Mucosa of rectum (tissue), 2 donors: Measurements from ENCODE around the gene KCNK3.

Experiments used
- H3K27ac ChIP-seq, 2 donors: one replicate each; pipeline ENCODE4 v1.7.0; 2013; ENCODE audit warnings: inconsistent platforms in 2 of 2, low read depth in 2 of 2, low read length in 2 of 2
- H3K27me3 ChIP-seq, 2 donors: one replicate each; pipeline ENCODE4 v1.7.0; 2013; ENCODE audit warnings: low read length in 2 of 2; ENCODE audit not compliant: control insufficient read depth in 2 of 2, insufficient read depth in 2 of 2
- H3K36me3 ChIP-seq, 2 donors: one replicate each; pipeline ENCODE4 v1.7.0; 2013; ENCODE audit warnings: low read length in 2 of 2; ENCODE audit not compliant: control insufficient read depth in 2 of 2, insufficient read depth in 2 of 2
- H3K4me1 ChIP-seq, 2 donors: one replicate each; pipeline ENCODE4 v1.7.0; 2013; ENCODE audit warnings: low read length in 2 of 2, mild to moderate bottlenecking in 1 of 2; ENCODE audit not compliant: control insufficient read depth in 2 of 2, insufficient read depth in 2 of 2
- H3K4me3 ChIP-seq, 2 donors: one replicate each; pipeline ENCODE4 v1.7.0; 2013; ENCODE audit warnings: low read length in 2 of 2
- H3K9ac ChIP-seq, 2 donors: one replicate each; pipeline ENCODE4 v1.7.0; 2013; ENCODE audit warnings: low read length in 2 of 2, low read depth in 1 of 2, mild to moderate bottlenecking in 1 of 2
- H3K9me3 ChIP-seq, 2 donors: one replicate each; pipeline ENCODE4 v1.7.0; 2013; ENCODE audit warnings: low read length in 2 of 2; ENCODE audit not compliant: control insufficient read depth in 2 of 2
- donor health status: healthy.
- donor health status: Normal muscosa, but diverticular disease.

KCNK3 gene

DNA sequence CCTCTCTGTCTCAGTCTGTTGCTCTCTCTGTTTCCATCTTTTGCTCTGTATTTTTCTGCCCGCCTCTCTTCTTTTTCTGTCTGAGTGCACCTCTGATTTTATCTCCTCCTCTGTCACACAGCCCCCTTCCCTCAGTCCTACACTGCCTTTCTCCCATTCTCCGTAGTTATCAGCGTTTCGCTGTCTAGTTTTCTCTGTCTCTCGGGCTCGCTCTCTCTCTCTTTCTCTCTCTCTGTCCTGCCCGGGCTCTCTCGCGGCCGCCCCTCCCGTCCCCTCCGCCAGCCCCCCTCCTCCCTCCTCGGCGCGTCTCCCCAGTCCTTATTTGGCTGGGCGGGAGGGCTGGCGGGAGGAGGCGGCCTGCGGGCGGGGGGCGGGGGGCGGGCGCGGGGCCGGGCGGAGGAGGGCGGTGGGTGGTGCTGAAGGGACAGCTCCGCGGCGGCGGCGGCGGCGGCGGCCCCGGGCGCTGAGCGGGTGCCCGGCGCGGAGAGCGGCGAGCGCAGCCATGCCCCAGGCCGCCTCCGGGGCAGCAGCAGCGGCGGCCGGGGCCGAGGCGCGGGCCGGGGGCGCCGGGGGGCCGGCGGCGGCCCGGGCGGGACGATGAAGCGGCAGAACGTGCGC is at the start of gene KCNK3:
KCNK3 (plus strand) TSS at position 444 of the 618 bp plus-strand sequence; CDS start at position 598, 154 bp downstream.
- H3K9me3 ChIP-seq = no peaks in the 10 kb centered on the region

DNA sequence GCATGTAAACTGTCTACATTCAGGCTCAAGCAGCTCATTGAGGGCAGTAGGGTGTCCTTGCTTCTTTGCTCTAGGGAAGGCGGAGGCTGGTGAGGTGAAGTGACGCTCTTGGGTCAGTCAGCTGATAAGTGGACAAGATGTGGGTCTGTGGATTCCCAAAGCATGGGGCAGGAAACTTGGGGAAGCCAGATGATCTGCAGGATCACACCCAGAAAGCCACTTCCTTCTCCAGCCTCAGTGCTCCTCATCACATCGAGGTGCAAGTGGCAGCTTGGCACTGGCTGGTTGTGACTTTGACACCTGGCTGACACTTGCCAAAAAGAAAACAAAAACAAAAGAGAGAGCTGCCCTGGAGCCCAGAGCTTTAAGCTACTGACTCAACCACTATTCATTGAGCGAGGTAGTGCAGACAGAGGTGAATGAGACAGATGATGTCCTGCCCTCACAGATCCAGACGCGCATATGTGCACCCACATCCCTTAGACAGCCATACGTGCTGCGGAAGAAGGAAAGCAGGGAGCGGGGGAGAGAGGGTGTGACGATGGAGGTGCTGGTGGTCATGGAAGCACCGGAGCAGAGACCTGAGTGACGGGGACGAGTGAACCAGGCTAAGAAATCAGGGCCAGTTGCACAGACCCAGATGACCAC is 48.2 kb upstream of the KCNK3 start:
- H3K27ac ChIP-seq = no peak overlapping the region
- H3K4me3 ChIP-seq = no peak overlapping the region
- no peaks in the 10 kb centered on the region for H3K27me3 ChIP-seq
- H3K9me3 ChIP-seq = no peaks in the 10 kb centered on the region
- H3K36me3 ChIP-seq = no peaks in the 10 kb centered on the region
- no peak overlapping the region for H3K9ac ChIP-seq
- H3K4me1 ChIP-seq = no peaks in the 10 kb centered on the region

More for the DNA sequence above, at the start of gene KCNK3:
- Histone ChIP-seq H3K9ac (no peak within 1 kb of the TSS), H3K36me3 (no peaks in the 10 kb centered on the region), H3K27me3 (peaks cover 37 to 41% of the 10 kb centered on the region in 2 donors), H3K4me1 (peaks cover 2 to 3% of the 10 kb centered on the region in 2 donors), H3K4me3 (peak within 1 kb of the TSS in 1 of 2 donors; percentile 20), H3K27ac (peak within 1 kb of the TSS; percentile 18 to 52)

DNA sequence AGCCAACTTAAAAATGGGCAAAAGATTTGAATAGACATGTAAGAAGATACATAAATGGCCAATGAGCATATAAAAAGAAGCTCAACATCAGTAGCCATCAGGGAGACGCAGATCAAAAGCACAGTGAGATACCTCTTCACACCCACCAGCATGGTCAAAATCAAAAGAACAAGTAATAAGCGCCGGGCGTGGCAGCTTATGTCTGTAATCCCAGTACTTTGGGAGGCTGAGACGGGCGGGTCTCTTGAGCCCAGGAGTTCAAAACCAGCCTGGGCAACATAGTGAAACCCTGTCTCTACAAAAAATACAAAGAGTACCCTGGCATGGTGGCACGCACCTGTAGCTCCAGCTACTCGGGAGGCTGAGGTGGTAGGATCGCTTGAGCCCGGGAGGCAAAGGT is 46.8 kb upstream of the KCNK3 start:
- H3K9me3 ChIP-seq = no peaks in the 10 kb centered on the region
- no peak overlapping the region for H3K27ac ChIP-seq
- no peak overlapping the region for H3K4me3 ChIP-seq
- H3K27me3 ChIP-seq = no peaks in the 10 kb centered on the region
- peaks cover 0 to 3% of the 10 kb centered on the region in 2 donors for H3K4me1 ChIP-seq
- no peak overlapping the region for H3K9ac ChIP-seq
- H3K36me3 ChIP-seq = no peaks in the 10 kb centered on the region

DNA sequence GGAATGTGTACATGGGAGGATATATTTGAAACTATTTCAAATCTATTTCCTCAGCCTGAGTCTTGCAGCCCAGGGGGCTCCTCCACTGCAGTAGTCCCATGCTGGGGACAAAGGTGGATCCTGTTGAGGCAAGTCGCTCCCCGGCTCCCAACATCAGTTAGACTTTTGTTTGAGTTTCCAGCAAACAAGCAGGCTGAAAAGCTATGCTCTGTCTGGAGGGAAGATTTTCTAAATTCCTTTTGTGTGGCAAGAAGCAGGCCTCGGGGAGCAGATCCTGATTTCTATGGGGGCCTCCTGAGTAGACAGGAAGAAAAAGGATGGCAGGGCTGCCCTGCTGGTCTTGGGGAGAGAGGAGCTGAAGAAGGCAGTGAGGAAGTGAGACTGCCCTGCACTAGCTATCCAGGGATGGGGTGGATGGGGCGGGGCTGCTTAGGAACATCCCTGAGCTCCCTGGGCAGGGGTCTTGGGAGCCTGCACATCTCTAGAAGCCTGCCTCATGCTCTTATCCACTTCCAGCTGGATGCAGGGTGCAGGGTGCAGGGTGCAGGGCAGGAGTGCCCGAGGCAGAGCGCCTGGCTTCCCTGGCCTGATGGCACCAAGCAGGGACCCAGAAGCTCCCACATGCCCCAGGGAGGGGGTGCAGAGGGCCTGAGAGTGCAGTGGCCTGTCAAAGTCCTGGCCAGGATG is 45.4 kb upstream of the KCNK3 start:
- no peak overlapping the region for H3K9ac ChIP-seq
- H3K9me3 ChIP-seq = no peaks in the 10 kb centered on the region
- peaks cover 2 to 3% of the 10 kb centered on the region in 2 donors for H3K4me1 ChIP-seq
- H3K27ac ChIP-seq = no peak overlapping the region
- H3K36me3 ChIP-seq = no peaks in the 10 kb centered on the region
- no peak overlapping the region for H3K4me3 ChIP-seq
- peaks cover 0 to 2% of the 10 kb centered on the region in 2 donors for H3K27me3 ChIP-seq

DNA sequence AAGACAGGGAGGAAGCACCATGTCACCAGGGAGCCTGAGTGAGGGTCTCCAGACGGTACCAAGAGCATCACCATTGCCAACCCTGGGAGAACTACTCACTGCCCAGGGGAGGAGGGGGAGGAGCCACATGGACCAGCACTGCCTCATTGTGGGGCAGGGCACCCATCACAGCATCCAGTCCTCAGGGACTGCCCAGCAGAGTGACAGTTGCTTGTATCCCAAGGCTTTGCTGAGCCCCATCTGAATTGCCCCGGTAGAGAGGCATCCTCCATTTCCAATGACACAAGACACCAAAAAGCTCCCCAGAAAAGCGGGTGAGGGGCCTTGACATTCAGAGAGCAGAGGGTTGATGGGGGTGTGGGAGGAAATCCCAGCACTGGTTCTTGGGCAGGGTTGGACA is 44.5 kb upstream of the KCNK3 start:
- peaks cover 2 to 3% of the 10 kb centered on the region in 2 donors for H3K4me1 ChIP-seq
- no peaks in the 10 kb centered on the region for H3K9me3 ChIP-seq
- no peak overlapping the region for H3K4me3 ChIP-seq
- H3K9ac ChIP-seq = no peak overlapping the region
- peaks cover 0 to 2% of the 10 kb centered on the region in 2 donors for H3K27me3 ChIP-seq
- no peaks in the 10 kb centered on the region for H3K36me3 ChIP-seq
- H3K27ac ChIP-seq = no peak overlapping the region

DNA sequence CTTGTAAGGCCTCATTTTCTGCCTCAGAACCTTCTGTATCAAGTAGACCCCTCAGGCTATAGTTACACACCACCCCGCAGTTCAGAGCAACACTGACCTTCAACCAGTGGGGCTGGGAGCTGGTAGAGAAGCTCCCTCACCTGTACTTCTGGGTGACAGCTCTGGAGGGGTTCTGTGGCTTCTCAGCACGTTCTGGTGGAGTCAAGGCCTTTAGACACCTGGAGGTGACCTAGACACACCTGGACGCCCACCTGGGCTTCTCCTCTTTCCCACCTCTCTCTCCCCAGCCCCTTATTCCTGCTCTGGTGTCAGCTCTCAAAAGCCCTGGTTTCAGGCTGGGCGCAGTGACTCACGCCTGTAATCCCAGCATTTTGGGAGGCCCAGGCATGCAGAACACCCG is 44.0 kb upstream of the KCNK3 start:
- H3K36me3 ChIP-seq = no peaks in the 10 kb centered on the region
- H3K27ac ChIP-seq = no peak overlapping the region
- H3K9ac ChIP-seq = no peak overlapping the region
- no peak overlapping the region for H3K4me3 ChIP-seq
- H3K27me3 ChIP-seq = peaks cover 0 to 2% of the 10 kb centered on the region in 2 donors
- no peaks in the 10 kb centered on the region for H3K9me3 ChIP-seq
- H3K4me1 ChIP-seq = peaks cover 2 to 3% of the 10 kb centered on the region in 2 donors

DNA sequence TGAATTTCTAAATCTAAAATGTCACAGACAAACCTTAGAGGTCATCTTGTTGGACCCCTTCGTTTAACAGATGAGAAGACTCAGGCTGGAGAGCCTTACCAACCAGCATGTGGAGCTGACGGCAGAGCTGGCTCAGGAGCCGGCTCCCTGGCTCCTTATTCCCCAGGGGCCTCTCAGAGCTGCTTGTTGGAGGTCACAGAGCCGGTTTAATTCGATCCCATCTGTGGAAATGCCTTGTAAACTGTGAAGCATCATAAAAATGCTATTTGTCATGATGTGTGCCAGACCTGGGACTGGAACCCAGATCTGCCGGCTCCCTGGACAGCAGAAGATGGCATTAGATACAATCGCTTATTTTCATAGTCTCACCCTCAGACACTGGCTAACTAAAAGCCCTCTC is 43.2 kb upstream of the KCNK3 start:
- Histone ChIP-seq H3K9me3 (no peaks in the 10 kb centered on the region), H3K9ac (no peak overlapping the region), H3K27ac (no peak overlapping the region), H3K27me3 (peaks cover 0 to 2% of the 10 kb centered on the region in 2 donors), H3K36me3 (no peaks in the 10 kb centered on the region), H3K4me1 (peaks cover 2 to 3% of the 10 kb centered on the region in 2 donors), H3K4me3 (no peak overlapping the region)

DNA sequence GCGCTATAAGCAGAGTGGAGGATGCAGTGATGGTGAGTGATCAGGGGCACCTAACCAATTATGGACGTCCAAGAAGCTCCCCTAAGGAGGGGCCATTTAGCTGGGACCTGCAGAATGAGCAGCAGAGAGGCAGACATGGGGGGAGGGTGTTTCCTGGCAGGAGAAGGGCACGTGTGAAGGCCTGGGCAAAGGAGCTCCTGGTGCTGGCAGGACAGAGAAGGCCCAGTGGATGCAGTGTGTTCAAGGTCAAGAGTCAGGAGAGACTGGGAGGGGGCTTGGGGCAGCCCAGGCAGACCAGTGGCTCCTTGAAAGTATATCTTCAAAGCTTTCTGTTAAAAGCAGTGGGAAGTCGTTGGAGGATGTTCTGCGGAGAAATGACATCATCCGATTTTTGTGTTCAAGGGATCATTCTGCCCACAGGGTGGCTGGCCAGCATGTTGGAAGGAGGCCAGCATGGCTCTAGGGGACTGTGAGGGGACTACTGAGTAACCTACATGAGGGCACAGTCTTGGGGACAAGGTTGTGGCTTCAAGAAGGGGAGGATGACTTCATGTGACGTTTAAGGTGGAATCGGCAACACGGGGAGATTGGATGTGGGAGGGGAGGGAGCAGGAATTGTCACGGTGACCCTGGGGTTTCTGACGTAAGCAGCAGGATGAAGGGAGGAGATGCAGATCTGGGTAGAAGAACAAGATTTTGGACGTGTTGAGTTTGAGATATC is 42.4 kb upstream of the KCNK3 start:
- H3K27me3 ChIP-seq = peaks cover 0 to 2% of the 10 kb centered on the region in 2 donors
- H3K27ac ChIP-seq = peak overlapping the region in 1 of 2 donors; percentile 26
- H3K4me1 ChIP-seq = peaks cover 2 to 3% of the 10 kb centered on the region in 2 donors
- H3K36me3 ChIP-seq = no peaks in the 10 kb centered on the region
- no peaks in the 10 kb centered on the region for H3K9me3 ChIP-seq
- H3K9ac ChIP-seq = no peak overlapping the region
- H3K4me3 ChIP-seq = no peak overlapping the region

DNA sequence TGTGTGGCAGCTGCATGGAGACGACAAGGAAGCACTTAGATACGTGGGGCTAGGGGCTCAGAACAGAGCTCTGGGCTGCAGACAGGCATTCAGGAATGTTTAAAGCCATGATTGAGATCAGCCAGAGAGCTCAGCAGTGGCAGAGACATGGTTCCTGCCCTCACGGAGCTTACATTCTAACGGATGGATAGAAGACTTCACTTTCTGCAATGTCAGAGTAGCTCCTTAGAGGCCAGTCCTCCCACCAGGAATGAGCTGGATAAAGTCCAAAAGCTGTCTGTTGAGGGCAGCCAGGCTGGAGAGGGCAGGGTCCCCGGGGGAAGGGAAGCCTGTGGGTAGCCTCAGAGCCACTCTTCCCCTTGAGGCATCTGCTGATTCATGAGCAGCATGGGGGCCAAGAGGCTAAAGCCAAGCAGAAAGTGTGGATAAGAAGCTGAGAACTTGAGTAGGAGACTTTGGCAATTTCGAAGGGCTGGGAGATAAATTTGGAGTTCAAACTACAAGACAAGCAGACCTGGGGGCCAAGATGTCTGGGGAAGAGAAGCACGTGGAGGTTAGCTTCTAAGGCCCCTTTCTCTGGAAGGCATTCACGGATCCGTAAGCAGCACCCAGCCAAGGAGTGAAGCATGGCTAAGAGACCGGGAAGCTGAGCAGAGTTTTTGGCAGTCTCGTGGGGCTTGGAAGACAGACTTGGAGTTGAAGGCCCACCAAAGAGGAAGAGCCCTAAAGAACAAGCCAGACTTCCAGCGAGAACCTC is 41.6 kb upstream of the KCNK3 start:
- Histone ChIP-seq H3K9ac (no peak overlapping the region), H3K36me3 (no peaks in the 10 kb centered on the region), H3K4me3 (no peak overlapping the region), H3K27me3 (peaks cover 0 to 2% of the 10 kb centered on the region in 2 donors), H3K4me1 (peaks cover 2 to 3% of the 10 kb centered on the region in 2 donors), H3K27ac (peak overlapping the region; percentile 26 to 38), H3K9me3 (no peaks in the 10 kb centered on the region)
